Chondrocyte (in vitro differentiated cells): ENCODE measurements around the gene MAP2K5. TPM values are rescaled to one million over a fixed set of nuclear protein-coding genes. Genes with fewer than 3 reads are reported as not detected.

ENCODE experiments used
- DNase-seq: peaks from one replicate; pipeline ENCODE4 v3.0.0; 2021; ENCODE audit warnings: mixed read lengths, low spot score
- H3K27ac Mint-ChIP-seq: one replicate; pipeline ENCODE4 v1.8.0; 2021; ENCODE audit warnings: mild to moderate bottlenecking, moderate library complexity, mixed read lengths; ENCODE audit not compliant: unreplicated experiment
- H3K27me3 Mint-ChIP-seq: 2 replicates; pipeline ENCODE4 v1.8.0; 2021; ENCODE audit warnings: low read depth, mixed read lengths
- H3K36me3 Mint-ChIP-seq: 2 replicates; pipeline ENCODE4 v1.8.0; 2021; ENCODE audit warnings: low read depth, mixed read lengths
- H3K4me1 Mint-ChIP-seq: 2 replicates; pipeline ENCODE4 v1.8.0; 2021; ENCODE audit warnings: low read depth, mild to moderate bottlenecking, mixed read lengths
- H3K4me3 Mint-ChIP-seq: one replicate; pipeline ENCODE4 v1.8.0; 2021; ENCODE audit warnings: mild to moderate bottlenecking, moderate library complexity, mixed read lengths; ENCODE audit not compliant: unreplicated experiment
- H3K9me3 Mint-ChIP-seq: 2 replicates; pipeline ENCODE4 v1.8.0; 2021; ENCODE audit warnings: low read depth, mixed read lengths
- total RNA-seq: library from RNA; stranded (reverse); gene quantifications from 3 replicates; pipeline ENCODE4 v1.2.1, GENCODE V29; 2021
- TF ChIP-seq, protein P1 (sequence below): fragments of 200-600 bp; sonication (generic); IDR thresholded peaks from 2 replicates; pipeline ENCODE4 v1.5.0; 2021; ENCODE audit warnings: antibody characterized with exemption, mild to moderate bottlenecking, moderate library complexity

Gene MAP2K5
- total RNA-seq, 1 donor from 2014 or later = 14.0 TPM

- no peak overlapping the region for H3K4me3 Mint-ChIP-seq
- H3K36me3 Mint-ChIP-seq = peaks cover 13% of the 10 kb centered on the region
- H3K9me3 Mint-ChIP-seq = no peaks in the 10 kb centered on the region
- TF ChIP-seq, protein P1, sequence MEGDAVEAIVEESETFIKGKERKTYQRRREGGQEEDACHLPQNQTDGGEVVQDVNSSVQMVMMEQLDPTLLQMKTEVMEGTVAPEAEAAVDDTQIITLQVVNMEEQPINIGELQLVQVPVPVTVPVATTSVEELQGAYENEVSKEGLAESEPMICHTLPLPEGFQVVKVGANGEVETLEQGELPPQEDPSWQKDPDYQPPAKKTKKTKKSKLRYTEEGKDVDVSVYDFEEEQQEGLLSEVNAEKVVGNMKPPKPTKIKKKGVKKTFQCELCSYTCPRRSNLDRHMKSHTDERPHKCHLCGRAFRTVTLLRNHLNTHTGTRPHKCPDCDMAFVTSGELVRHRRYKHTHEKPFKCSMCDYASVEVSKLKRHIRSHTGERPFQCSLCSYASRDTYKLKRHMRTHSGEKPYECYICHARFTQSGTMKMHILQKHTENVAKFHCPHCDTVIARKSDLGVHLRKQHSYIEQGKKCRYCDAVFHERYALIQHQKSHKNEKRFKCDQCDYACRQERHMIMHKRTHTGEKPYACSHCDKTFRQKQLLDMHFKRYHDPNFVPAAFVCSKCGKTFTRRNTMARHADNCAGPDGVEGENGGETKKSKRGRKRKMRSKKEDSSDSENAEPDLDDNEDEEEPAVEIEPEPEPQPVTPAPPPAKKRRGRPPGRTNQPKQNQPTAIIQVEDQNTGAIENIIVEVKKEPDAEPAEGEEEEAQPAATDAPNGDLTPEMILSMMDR = no peak
- DNase-seq = no peak
- no peaks in the 10 kb centered on the region for H3K27me3 Mint-ChIP-seq
- H3K4me1 Mint-ChIP-seq = peaks cover 9% of the 10 kb centered on the region
- no peak overlapping the region for H3K27ac Mint-ChIP-seq
Observed at GRCh38 chr15:67515557-67515956, 26.9 kb upstream of the MAP2K5 start.

DNA sequence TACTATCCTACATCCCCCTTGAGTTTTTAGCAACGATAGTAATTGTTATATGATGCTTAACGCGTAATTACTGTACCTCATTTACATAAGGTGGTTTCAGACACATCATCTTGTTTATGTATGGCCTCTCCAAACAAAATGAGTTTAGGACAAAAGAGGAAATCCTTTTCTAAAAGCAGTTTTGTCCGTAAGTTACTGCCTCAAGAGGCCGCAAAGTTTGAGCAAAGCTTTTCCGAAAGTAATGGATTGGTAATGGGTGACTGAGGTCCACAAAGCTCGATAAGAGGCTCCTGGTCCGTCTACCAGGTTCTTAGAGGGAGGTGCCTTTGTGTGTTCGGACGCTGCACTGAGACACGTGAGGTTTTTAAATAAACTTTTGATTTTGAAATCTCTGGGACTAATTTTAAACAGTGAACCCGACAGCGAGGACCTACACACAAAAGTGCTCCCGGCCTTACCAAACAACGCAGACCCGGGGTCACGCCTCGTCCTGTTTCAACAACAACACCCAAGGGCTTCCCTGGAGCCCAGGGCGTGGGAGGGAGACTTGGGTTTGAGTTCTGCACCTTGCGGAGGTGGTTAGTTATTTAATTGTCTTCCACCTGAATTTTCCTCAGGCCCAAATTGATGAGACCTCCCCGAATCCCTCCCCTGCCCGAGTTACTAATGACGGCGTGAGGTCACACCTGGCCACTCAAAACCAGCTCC is 22.0 kb upstream of the MAP2K5 start:
- Mint-ChIP-seq H3K9me3 (no peaks in the 10 kb centered on the region), H3K27me3 (no peaks in the 10 kb centered on the region), H3K4me1 (peaks cover 27% of the 10 kb centered on the region), H3K27ac (peak overlapping the region; percentile 83), H3K36me3 (peaks cover 1% of the 10 kb centered on the region), H3K4me3 (peak overlapping the region; percentile 75)
- DNase-seq = no peak
- TF ChIP-seq, protein P1 = no peak

- Mint-ChIP-seq H3K4me1 (peaks cover 27% of the 10 kb centered on the region), H3K36me3 (peaks cover 1% of the 10 kb centered on the region), H3K9me3 (no peaks in the 10 kb centered on the region), H3K27me3 (no peaks in the 10 kb centered on the region), H3K27ac (peak within 1 kb of the TSS; percentile 96), H3K4me3 (peak within 1 kb of the TSS; percentile 91)
- TF ChIP-seq, protein P1 = peak; percentile 51
- peak; percentile 90 for DNase-seq
Observed at GRCh38 chr15:67521029-67521782, 21.3 kb upstream of the MAP2K5 start, which contains the start of gene C15orf61. Gene C15orf61, plus strand, starts transcription at chr15:67521131. Its CDS starts 118 bp downstream, at chr15:67521249.

- no peak for DNase-seq
- TF ChIP-seq, protein P1 = no peak
- Mint-ChIP-seq H3K4me3 (peak overlapping the region; percentile 91), H3K27ac (peak overlapping the region; percentile 96), H3K9me3 (no peaks in the 10 kb centered on the region), H3K27me3 (no peaks in the 10 kb centered on the region), H3K36me3 (peaks cover under 1% of the 10 kb centered on the region), H3K4me1 (peaks cover 27% of the 10 kb centered on the region)
Observed at GRCh38 chr15:67521783-67522568, 20.5 kb upstream of the MAP2K5 start.

DNA sequence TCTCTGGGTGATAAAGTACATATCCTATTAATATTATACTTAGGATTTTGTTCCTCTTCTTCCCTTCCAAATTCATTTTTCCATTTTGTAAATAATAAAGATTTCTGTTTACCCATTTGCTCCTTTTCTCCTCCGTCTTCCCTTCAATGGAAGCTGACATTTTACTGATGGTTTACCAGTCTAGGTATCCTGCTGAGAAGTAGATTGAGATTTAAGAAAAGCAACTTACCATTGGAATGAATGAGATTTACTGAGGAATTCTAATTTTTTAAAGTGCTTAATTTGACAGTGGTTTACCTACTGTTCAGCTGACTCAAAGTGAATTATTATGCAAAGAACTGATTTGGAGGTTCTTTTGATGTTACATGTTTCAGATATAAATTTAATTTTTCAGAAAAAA is 19.2 kb upstream of the MAP2K5 start:
- Mint-ChIP-seq H3K27ac (no peak overlapping the region), H3K4me1 (peaks cover 29% of the 10 kb centered on the region), H3K36me3 (no peaks in the 10 kb centered on the region), H3K4me3 (no peak overlapping the region), H3K27me3 (no peaks in the 10 kb centered on the region), H3K9me3 (no peaks in the 10 kb centered on the region)
- no peak for DNase-seq
- TF ChIP-seq, protein P1 = no peak
